Large intestine (tissue), 3 donors: ENCODE results near the gene OR2W3. TPM values are rescaled to one million over a fixed set of nuclear protein-coding genes. Genes with fewer than 3 reads are reported as not detected.
"Not testable (repeated sequence)": the region's sequence is repeated elsewhere in the genome, so short reads cannot be mapped to it uniquely, and the experiment has no call there.

Experiments used
- DNase-seq, 2 donors: peaks; one replicate each; pipeline versions ENCODE4 v3.0.0 to v3.0.0-alpha.2; 2013
- H3K27ac ChIP-seq: one replicate; pipeline ENCODE4 v1.5.1; 2013; ENCODE audit warnings: low read length
- H3K27me3 ChIP-seq: 2 replicates; pipeline ENCODE4 v1.6.1; 2013; ENCODE audit warnings: low read length; ENCODE audit not compliant: control insufficient read depth, insufficient read depth
- H3K36me3 ChIP-seq: 2 replicates; pipeline ENCODE4 v1.6.1; 2013; ENCODE audit warnings: low read length; ENCODE audit not compliant: control insufficient read depth, insufficient read depth
- H3K4me1 ChIP-seq: one replicate; pipeline ENCODE4 v1.6.1; 2013; ENCODE audit warnings: low read length; ENCODE audit not compliant: control insufficient read depth, insufficient read depth
- H3K4me3 ChIP-seq: one replicate; pipeline ENCODE4 v1.5.1; 2013; ENCODE audit warnings: low read length
- H3K9me3 ChIP-seq: one replicate; pipeline ENCODE4 v1.6.1; 2013; ENCODE audit warnings: mild to moderate bottlenecking, low read depth, low read length, moderate library complexity; ENCODE audit not compliant: control insufficient read depth
- WGBS: methylation state at CpG from one replicate; pipeline ENCODE4 v1.1.5; 2013; ENCODE audit warnings: low lambda C conversion rate; ENCODE audit not compliant: insufficient coverage; 5-methylcytosine and 5-hydroxymethylcytosine counted together
- polyA plus RNA-seq: library from polyadenylated mRNA; unstranded; fragments of 120-200 nt; gene quantifications from one replicate; pipeline ENCODE4 v1.2.1, GENCODE V29; 2013

The OR2W3 gene
- polyA plus RNA-seq, 1 donor = 0.51 TPM

GRCh38 chr1:247914941-247915662 is 19.7 kb downstream of the OR2W3 start:
- Histone ChIP-seq H3K36me3 (no peaks in the 10 kb centered on the region), H3K9me3 (peaks cover 4% of the 10 kb centered on the region), H3K27ac (no peak overlapping the region), H3K27me3 (no peaks in the 10 kb centered on the region), H3K4me3 (no peak overlapping the region), H3K4me1 (no peaks in the 10 kb centered on the region)
- no peak for DNase-seq
- 80% methylated on average over 1 of the region's 4 CpGs for WGBS

GRCh38 chr1:247919952-247920351 is 24.6 kb downstream of the OR2W3 start, which contains the start of gene OR2T8:
Gene OR2T8, plus strand, starts transcription at chr1:247920252. Its CDS starts 766 bp downstream, at chr1:247921018.
- H3K27ac ChIP-seq = no peak within 1 kb of the TSS
- 100% methylated on average over 1 of the region's 2 CpGs for whole genome bisulfite sequencing
- H3K36me3 ChIP-seq = no peaks in the 10 kb centered on the region
- no peaks in the 10 kb centered on the region for H3K27me3 ChIP-seq
- no peak within 1 kb of the TSS for H3K4me3 ChIP-seq
- DNase-seq = no peak
- no peaks in the 10 kb centered on the region for H3K9me3 ChIP-seq
- no peaks in the 10 kb centered on the region for H3K4me1 ChIP-seq

GRCh38 chr1:247923941-247924340 is 28.6 kb downstream of the OR2W3 start:
- H3K36me3 ChIP-seq = no peaks in the 10 kb centered on the region
- peaks cover 2% of the 10 kb centered on the region for H3K9me3 ChIP-seq
- H3K27me3 ChIP-seq = no peaks in the 10 kb centered on the region
- no peaks in the 10 kb centered on the region for H3K4me1 ChIP-seq
- DNase-seq = no peak
- WGBS = no CpG with 5 or more reads among the region's 3 CpGs
- no peak overlapping the region for H3K27ac ChIP-seq
- no peak overlapping the region for H3K4me3 ChIP-seq

GRCh38 chr1:247924868-247925267 is 29.5 kb downstream of the OR2W3 start, which contains the start of gene OR2AJ1:
Gene OR2AJ1, plus strand, starts transcription at chr1:247924889. Its CDS starts 8,880 bp downstream, at chr1:247933769.
- WGBS = no CpG with 5 or more reads among the region's 9 CpGs
- no peaks in the 10 kb centered on the region for H3K4me1 ChIP-seq
- DNase-seq = no peak
- no peaks in the 10 kb centered on the region for H3K36me3 ChIP-seq
- H3K4me3 ChIP-seq = no peak within 1 kb of the TSS
- H3K9me3 ChIP-seq = peaks cover 2% of the 10 kb centered on the region
- no peak within 1 kb of the TSS for H3K27ac ChIP-seq
- no peaks in the 10 kb centered on the region for H3K27me3 ChIP-seq

- Histone ChIP-seq H3K27ac (no peak overlapping the region), H3K36me3 (no peaks in the 10 kb centered on the region), H3K4me1 (no peaks in the 10 kb centered on the region), H3K9me3 (peaks cover 14% of the 10 kb centered on the region), H3K27me3 (no peaks in the 10 kb centered on the region), H3K4me3 (no peak overlapping the region)
- no CpG with 5 or more reads among the region's 8 CpGs for WGBS
- no peak for DNase-seq
Measured at GRCh38 chr1:247933989-247934388, 38.6 kb downstream of the OR2W3 start.

GRCh38 chr1:247935781-247936180 is 40.4 kb downstream of the OR2W3 start:
- Histone ChIP-seq H3K9me3 (peaks cover 14% of the 10 kb centered on the region), H3K4me3 (no peak overlapping the region), H3K36me3 (no peaks in the 10 kb centered on the region), H3K4me1 (no peaks in the 10 kb centered on the region), H3K27ac (no peak overlapping the region), H3K27me3 (no peaks in the 10 kb centered on the region)
- WGBS = no CpG with 5 or more reads among the region's 9 CpGs
- DNase-seq = no peak

GRCh38 chr1:247936415-247936814 is 41.0 kb downstream of the OR2W3 start:
- peaks cover 14% of the 10 kb centered on the region for H3K9me3 ChIP-seq
- no peak overlapping the region for H3K27ac ChIP-seq
- DNase-seq = no peak
- H3K4me1 ChIP-seq = no peaks in the 10 kb centered on the region
- H3K4me3 ChIP-seq = no peak overlapping the region
- no peaks in the 10 kb centered on the region for H3K36me3 ChIP-seq
- no CpG with 5 or more reads among the region's 18 CpGs for WGBS
- H3K27me3 ChIP-seq = no peaks in the 10 kb centered on the region

GRCh38 chr1:247936965-247937734 is 41.8 kb downstream of the OR2W3 start:
- H3K27me3 ChIP-seq, H3K4me3 ChIP-seq, H3K4me1 ChIP-seq, H3K27ac ChIP-seq, H3K36me3 ChIP-seq: not testable (repeated sequence)
- peak in 1 of 2 donors; percentile 31 for DNase-seq
- H3K9me3 ChIP-seq = peaks cover 14% of the 10 kb centered on the region
- no CpG with 5 or more reads among the region's 44 CpGs for WGBS

- H3K27ac ChIP-seq = no peak overlapping the region
- DNase-seq = no peak
- H3K9me3 ChIP-seq = no peaks in the 10 kb centered on the region
- H3K4me3 ChIP-seq = no peak overlapping the region
- H3K4me1 ChIP-seq = no peaks in the 10 kb centered on the region
- H3K36me3 ChIP-seq = no peaks in the 10 kb centered on the region
- H3K27me3 ChIP-seq = no peaks in the 10 kb centered on the region
- WGBS = 94% methylated on average over 3 of the region's 6 CpGs
Measured at GRCh38 chr1:247942624-247943023, 47.2 kb downstream of the OR2W3 start.
